Measurements from ENCODE around the gene TFB2M. TPM values are rescaled to one million over a fixed set of nuclear protein-coding genes. Genes with fewer than 3 reads are reported as not detected.

Gene TFB2M
- total RNA-seq, 1 donor from 2014 or later: 11.6 TPM

DNA sequence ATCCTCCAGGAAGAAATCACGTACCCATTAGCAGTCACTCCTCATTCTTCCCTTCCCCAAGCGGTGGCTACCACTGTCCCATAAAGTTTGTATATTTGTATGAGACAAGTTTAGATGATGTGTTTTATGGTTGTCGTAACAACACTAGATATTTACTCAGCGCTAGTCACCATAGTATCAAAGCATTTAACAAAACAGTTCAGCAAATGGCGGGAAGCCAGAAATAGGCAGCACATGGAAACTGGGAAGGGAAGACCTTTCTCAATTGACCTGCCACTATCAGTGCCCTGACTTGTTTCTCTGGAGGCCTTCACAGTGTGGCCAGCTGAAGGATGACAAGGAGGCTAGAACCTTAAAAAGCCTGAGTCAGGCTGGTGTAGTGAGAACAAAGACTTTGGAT, 31.3 kb upstream of the TFB2M start:
- H3K27ac Mint-ChIP-seq: no peak overlapping the region
- TF ChIP-seq CTCF (IDR thresholded peaks at IDR 0.05; ENCODE audit: unreplicated experiment): no peak
- peaks cover 11% of the 10 kb centered on the region for H3K36me3 Mint-ChIP-seq (ENCODE audit: insufficient read depth)
- no peak overlapping the region for H3K4me3 Mint-ChIP-seq (ENCODE audit: low read depth)
- DNase-seq (ENCODE audit: low spot score, unreplicated experiment): no peak
- H3K27me3 Mint-ChIP-seq: no peaks in the 10 kb centered on the region
- peaks cover under 1% of the 10 kb centered on the region for H3K9me3 Mint-ChIP-seq (ENCODE audit: low read depth)
- H3K4me1 Mint-ChIP-seq (ENCODE audit: low read depth): peaks cover 10% of the 10 kb centered on the region

GRCh38 chr1:246595146-246595545, 29.1 kb upstream of the TFB2M start:
- peaks cover 4% of the 10 kb centered on the region for H3K4me1 Mint-ChIP-seq (ENCODE audit: low read depth)
- DNase-seq (ENCODE audit: low spot score, unreplicated experiment): no peak
- no peak overlapping the region for H3K4me3 Mint-ChIP-seq (ENCODE audit: low read depth)
- H3K36me3 Mint-ChIP-seq (ENCODE audit: insufficient read depth): peaks cover 21% of the 10 kb centered on the region
- H3K27ac Mint-ChIP-seq: no peak overlapping the region
- peaks cover 6% of the 10 kb centered on the region for H3K9me3 Mint-ChIP-seq (ENCODE audit: low read depth)
- H3K27me3 Mint-ChIP-seq: no peaks in the 10 kb centered on the region
- TF ChIP-seq CTCF (IDR thresholded peaks at IDR 0.05; ENCODE audit: unreplicated experiment): no peak

DNA sequence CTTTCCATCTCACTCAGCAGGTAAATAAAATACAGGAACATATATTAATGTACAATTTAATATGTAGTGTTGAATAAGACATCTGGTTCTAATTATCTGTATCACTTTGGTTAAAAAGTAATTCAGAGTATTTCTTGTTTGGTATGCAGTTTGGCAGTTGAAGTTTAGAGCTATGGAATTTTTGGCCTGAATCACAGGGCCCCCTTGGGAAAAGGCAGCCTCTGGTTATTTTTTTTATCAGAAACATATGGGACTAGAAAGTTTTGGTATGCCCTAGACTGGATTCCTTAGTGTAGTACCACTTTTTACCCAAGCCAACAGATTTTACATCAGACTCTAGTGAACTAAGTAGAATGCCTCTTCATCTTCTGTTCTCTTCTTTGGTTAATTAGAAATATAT, 26.6 kb upstream of the TFB2M start:
- DNase-seq (ENCODE audit: low spot score, unreplicated experiment): no peak
- no peak overlapping the region for H3K4me3 Mint-ChIP-seq (ENCODE audit: low read depth)
- peaks cover 9% of the 10 kb centered on the region for H3K9me3 Mint-ChIP-seq (ENCODE audit: low read depth)
- no peaks in the 10 kb centered on the region for H3K4me1 Mint-ChIP-seq (ENCODE audit: low read depth)
- TF ChIP-seq CTCF (IDR thresholded peaks at IDR 0.05; ENCODE audit: unreplicated experiment): no peak
- H3K36me3 Mint-ChIP-seq (ENCODE audit: insufficient read depth): peaks cover 27% of the 10 kb centered on the region
- no peak overlapping the region for H3K27ac Mint-ChIP-seq
- H3K27me3 Mint-ChIP-seq: no peaks in the 10 kb centered on the region

DNA sequence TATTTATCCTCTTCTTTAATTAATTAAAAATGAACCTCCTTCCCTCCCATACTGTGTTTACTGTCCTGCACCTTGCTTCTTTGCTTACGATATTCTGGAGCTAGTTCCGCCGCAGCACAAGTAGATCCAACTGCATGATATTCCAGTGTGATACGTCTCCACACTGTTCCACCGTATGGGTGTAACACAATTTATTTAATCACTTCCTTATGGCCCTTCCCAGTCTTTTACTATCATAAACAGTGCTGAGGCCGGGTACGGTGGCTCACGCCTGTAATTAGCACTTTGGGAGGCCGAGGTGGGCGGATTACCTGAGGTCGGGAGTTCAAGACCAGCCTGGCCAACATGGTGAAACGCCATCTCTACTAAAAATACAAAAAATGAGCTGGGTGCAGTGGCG, 25.9 kb upstream of the TFB2M start:
- no peaks in the 10 kb centered on the region for H3K4me1 Mint-ChIP-seq (ENCODE audit: low read depth)
- no peak overlapping the region for H3K4me3 Mint-ChIP-seq (ENCODE audit: low read depth)
- no peak for DNase-seq (ENCODE audit: low spot score, unreplicated experiment)
- no peak for TF ChIP-seq CTCF (IDR thresholded peaks at IDR 0.05; ENCODE audit: unreplicated experiment)
- H3K36me3 Mint-ChIP-seq (ENCODE audit: insufficient read depth): peaks cover 25% of the 10 kb centered on the region
- peaks cover 9% of the 10 kb centered on the region for H3K9me3 Mint-ChIP-seq (ENCODE audit: low read depth)
- H3K27me3 Mint-ChIP-seq: no peaks in the 10 kb centered on the region
- H3K27ac Mint-ChIP-seq: peak overlapping the region; percentile 38

DNA sequence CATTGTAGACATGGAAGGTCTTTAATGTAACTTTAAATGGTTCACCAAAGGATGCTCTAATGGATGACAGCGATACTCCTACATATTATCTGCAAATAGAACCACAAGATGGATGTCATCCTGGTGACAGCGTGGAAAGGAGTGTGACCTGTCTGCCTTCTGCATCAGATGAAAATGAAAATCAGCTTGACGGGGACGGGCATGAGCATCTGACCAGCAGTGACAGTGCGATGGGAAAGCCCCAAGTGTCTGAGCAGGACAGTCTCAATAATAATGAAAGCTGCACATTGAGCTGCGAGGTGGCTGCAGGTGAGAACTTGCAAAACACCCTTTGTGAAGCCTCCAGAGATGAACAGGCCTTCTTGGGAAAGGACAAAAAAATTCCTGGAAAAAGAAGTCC, 25.4 kb upstream of the TFB2M start:
- Mint-ChIP-seq H3K36me3 (ENCODE audit: insufficient read depth) (peaks cover 23% of the 10 kb centered on the region), H3K27me3 (no peaks in the 10 kb centered on the region), H3K9me3 (ENCODE audit: low read depth) (peaks cover 9% of the 10 kb centered on the region), H3K27ac (no peak overlapping the region), H3K4me1 (ENCODE audit: low read depth) (no peaks in the 10 kb centered on the region), H3K4me3 (ENCODE audit: low read depth) (no peak overlapping the region)
- no peak for TF ChIP-seq CTCF (IDR thresholded peaks at IDR 0.05; ENCODE audit: unreplicated experiment)
- no peak for DNase-seq (ENCODE audit: low spot score, unreplicated experiment)
